GM19043 (cell line): ENCODE results near the gene CYP19A1.

ENCODE experiments used
- ATAC-seq: cut with Tn5 transposase; IDR thresholded peaks from one replicate; pipeline ENCODE4 v1.9.1; 2021; ENCODE audit warnings: low read depth; ENCODE audit not compliant: unreplicated experiment

The CYP19A1 gene

DNA sequence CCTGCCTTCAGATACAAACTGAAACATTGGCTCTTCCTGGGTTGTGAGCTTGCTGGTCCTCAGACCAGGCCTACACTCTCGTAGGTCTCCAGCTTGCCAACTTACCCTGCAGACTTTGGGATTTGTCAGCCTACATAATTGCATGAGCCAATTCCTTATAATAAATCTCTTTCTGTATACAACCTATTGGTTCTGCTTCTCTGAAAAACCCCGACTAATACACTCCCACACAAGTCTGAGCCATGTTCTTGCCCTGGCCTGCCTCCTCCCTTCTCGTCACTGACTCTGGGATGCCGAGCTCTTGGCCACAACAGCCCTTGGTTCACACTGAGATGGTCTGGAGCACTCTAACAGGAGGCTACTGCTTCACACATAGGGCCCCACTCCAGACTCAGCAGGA, 9.5 kb downstream of the CYP19A1 start:
- no peak for ATAC-seq

DNA sequence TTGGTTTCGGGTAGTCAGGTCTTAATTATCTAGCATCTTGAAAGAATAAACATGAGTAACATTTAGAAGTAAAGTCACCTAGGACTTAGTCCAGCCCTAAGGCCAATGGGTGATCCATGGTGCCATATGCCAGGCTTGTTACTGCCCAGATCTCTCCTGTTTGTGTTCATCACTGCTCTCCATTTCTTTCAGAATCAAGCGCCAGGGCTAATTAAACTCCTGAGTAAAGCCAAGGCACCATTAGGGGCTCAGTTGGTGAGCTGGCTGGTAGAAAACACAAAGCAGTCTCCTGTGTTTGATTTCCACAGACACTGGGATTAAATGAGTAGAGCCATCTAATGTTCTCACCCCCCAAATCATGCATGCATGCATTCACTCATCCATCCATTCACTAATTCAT, 11.3 kb downstream of the CYP19A1 start:
- ATAC-seq: no peak

DNA sequence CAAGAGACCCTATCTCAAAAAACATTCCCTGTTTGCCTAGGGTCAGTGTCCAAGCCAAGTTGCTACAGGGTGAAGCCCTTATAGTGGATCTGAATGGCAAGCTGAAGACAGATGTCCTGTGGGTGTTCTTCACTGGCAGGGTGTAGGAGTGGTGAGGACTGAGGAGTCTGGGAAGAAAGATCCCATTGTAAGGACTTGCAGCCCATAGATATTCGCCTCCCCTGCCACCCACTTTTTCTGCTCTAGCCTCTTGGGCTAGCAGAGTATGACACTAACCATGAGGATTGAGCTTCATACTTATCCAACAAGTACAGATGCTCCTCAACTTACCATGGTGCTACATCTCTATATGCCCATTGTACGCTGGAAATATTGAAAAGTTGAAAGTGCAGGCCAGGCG, 13.2 kb downstream of the CYP19A1 start:
- ATAC-seq: no peak

DNA sequence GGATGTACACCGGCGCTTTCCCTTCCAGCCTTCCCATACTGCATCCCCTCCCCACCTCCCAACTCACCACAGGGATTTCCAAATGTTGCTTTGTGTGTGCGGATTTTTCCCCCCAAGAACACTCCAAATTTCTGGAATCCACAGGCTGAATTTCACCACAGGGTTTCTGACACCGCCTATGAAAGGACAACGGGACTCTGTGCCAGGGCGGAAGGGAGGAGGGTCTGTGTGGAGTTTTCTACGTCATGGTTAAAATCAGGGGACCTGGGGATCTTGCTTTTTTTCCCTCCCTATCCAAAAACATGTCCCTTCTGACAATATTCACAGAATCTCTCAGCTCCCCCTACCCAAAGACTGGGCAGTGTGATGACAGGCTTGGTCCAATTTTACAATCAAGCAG, 14.6 kb downstream of the CYP19A1 start:
- ATAC-seq: no peak

DNA sequence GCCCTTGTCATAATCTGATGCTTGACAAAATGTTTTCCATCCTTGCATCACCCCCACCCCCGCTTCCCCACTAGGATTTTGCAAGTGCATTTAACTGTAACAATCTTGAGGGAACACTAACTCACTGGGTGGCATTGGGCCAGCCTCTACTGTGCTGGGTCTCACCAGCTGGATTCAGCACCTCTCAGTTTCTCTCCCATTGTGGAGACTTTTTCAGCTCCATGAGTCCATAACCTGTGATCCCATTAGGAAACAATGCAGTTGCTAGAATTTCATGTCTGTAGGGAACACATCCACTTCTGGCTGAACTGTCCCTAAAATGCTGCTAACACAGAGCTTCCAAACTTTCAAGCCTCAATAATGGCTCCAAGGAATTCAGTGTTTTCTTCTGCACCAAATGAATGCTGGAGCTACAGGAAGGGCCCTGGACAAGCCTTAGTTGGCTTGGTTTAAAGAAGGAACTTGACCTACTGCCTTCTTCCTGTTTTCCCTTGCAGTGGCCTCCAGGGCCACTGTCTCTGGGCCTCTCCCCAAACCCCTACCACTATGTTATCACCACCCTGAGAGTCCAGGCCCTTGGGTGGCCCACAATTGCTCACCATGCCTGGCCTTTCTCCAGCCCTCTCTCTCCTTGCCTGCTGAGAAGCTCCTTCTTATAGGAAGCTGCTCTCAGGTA, 15.6 kb downstream of the CYP19A1 start:
- ATAC-seq: no peak

DNA sequence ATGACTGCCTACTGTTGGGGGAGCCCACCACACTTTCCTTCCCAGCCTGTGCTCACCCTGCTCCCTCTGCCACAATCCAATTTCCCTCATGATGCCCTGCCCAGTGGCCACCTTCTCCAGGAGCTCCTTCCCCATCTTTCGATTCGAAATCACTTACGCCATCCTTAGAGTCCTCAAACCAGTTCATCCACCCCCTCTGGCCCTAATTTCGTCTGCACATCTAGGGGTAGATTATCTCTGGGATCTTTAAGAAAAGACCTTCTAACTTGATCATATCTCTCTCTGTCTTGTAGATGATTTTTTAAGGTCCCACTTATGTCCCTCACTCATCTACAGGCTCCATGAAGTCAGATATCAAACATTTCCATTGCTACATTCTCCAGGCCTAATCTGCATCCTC, 17.1 kb downstream of the CYP19A1 start:
- ATAC-seq: no peak

DNA sequence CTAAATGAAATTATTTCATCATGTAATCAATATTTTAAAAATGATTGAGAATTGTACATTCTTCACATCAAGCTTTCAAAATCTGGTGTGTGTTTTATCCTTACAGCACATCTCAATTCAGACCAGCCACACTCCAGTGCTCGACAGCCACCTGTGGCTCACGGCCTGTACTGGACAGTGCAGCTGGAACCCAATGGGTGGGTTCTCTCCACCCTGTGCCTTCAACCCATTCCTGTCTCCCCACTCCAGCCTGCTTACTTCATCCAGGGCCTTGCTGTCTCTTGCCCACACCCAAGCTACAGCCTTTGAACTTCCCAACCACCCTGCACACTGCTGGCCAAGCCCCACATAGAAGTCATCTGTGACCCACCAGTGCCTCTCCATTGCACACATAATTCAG, 17.6 kb downstream of the CYP19A1 start:
- ATAC-seq: no peak

DNA sequence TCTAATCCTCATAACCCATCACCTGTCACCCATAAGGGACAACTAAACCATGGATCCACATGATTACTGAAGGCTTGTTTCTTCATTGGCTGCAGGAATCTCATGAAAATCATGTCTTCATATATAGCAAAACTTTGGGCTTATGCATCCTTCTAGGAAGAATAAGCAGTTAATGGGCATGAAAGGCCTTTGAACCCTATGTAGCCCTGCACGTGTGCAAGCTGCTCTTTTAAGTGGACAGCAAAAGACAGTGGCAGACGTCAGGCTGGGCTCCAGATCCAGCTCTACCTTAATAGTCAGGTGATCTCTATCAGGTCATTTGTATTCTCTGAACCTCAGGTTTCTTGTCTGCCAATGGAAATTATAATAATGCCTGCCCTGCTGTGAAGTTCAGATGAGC, 18.9 kb downstream of the CYP19A1 start:
- no peak for ATAC-seq

DNA sequence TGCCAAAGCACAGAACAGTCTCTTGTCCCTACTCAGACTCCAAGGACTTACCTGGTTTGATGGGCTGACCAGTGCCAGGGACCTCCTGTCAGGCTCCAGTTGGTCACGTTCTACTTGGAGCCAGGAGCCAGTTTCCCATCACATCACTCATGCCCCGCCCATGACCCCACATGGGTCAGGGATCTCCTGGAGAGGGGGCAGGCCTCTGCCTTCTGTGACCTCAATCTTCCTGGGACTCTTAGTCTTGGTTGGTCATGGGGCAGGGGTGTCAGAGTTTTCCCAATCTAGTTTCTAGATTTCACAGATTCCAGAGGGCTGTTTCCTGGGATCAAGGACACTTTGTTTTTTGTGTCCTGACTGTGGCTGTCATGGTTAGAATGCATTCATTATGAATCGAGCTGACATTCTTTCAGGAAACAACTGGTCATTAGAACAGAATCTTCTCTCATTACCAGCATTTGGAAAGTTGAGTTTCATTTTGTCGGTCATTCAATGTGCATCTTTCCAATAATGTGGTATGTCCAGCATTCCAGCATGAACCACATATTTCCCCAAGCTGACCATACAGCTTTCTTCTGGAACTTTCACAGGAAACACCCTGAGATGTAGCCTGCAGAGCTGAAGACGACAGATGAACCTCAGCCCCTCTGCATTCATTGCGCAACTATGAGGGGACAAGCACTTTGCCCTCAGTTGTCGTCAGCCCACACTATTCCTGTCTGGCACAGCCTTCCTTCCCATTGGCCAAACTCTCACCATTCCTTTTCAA, 19.8 kb downstream of the CYP19A1 start:
- no peak for ATAC-seq

DNA sequence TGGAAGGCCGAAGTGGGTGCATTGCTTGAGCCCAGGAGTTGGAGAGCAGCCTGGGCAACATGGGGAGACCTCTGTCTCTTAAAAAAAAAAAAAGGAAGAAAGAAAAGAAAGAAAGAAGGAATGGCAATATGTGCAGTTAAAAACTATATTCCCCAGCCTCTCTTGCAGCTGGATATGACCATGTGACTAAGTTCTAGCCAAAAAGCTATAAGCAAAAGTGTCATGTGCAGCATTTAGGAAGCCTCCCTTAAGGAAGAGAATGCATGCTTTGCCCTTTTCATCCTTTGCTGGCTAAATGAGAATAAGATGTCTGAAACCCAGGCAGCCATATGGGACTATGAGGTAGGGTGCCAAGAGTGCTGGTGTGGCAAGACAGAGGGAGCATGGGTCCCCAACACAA, 21.8 kb downstream of the CYP19A1 start:
- no peak for ATAC-seq

DNA sequence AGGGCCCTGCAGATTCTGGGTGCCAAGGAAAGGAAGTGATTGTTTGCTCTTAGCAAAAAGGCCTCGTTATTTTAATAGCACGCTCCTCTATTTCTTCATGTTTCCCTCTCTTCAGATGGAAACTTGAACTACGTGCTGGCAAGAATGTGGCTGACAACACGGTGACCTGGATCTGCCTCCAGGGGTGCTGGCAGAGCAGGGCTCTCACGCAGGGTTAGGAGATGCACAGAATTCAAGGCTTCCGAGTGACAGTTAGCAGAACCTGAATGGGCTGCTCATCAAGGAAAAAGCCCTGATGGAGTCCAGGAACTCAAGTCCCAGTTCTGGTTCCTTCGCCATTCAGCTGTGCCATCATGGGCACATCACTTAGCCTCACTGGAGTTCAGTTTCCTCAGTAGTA, 22.7 kb downstream of the CYP19A1 start:
- no peak for ATAC-seq

DNA sequence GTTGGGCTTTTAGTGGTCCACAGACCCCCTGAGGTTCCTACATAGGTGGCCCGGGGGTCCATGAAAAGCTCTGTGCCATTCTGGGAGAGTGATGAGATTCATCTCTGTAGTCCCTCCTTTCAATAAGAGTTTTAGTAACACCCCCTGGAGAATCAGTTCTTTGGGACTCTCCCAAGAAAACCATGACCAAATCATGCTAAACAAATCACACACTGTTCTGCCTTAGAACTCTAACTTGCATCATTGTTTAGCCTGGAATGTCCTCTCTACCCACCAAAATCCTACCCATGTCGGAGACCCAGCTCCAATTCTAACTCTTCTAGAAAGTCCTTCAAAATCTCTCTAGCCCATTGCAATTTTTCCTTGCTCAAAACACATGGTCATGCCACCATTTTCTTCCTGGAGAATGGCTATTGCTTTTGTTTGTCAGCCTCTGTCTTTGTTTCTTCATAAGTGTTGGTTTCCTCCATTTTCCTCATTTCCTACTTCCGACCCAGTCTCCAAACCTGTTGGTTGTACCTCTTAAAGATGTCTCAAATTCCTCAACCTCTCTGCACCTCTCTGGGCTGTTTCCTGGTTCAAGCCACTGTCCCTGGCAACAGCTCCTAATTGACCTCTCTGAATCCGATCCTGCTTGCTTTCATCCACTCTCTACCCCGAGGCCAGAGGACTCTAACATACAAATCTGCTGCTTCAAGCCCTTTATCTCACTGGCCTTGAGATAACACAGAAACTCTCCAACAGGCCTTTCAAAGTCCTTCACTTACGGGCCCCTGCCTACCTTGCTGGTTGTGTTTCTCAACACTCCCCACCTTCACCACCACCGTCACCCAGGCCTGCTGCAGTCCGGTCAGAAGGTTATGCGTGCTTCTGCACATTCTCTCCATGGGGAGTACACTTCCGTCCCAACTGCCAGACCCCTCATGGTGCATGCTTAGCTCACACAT, 23.7 kb downstream of the CYP19A1 start:
- no peak for ATAC-seq

DNA sequence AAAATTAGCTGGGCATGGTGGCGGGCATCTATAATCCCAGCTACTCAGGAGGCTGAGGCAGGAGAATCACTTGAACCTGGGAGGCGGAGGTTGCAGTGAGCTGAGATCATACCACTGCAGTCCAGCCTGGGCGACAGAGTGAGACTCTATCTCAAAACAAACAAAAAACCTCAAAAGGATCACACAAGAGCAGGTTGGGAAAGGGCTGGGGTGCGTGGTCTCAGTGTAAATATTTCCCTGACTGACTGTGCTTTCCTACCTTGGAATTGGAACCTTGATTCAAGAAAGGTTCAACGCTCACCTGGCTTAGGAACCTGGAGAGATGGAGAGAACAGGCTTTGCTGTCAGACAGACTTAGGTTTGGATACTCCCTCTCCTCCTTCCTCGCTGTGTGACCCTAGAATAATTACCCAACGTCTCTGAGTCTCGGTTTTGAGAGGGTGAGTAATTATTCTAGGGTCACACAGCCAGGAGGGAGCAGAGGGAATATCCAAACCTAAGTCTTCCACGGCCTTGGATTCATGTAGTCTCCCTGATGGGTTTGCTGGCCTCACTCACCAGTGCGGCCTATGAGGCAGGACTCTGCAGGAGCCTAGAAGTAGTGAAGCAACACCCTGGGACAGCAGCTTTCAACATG, 24.6 kb downstream of the CYP19A1 start:
- no peak for ATAC-seq

DNA sequence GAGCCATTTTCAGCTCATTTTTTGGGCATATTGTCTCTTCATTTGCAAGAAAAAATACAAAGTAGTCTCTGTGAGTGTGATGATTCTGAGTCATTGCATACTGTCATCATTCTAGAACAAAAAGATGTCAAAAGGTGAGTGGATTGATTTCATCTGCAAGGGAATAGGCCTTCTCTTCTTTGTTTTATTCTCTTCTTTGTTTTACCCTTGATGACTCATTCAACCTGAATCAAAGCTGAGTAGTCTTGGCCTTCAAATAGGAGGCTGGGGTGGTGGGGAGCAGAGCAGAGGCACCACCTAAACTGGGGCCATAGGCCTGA, 25.4 kb downstream of the CYP19A1 start:
- no peak for ATAC-seq

DNA sequence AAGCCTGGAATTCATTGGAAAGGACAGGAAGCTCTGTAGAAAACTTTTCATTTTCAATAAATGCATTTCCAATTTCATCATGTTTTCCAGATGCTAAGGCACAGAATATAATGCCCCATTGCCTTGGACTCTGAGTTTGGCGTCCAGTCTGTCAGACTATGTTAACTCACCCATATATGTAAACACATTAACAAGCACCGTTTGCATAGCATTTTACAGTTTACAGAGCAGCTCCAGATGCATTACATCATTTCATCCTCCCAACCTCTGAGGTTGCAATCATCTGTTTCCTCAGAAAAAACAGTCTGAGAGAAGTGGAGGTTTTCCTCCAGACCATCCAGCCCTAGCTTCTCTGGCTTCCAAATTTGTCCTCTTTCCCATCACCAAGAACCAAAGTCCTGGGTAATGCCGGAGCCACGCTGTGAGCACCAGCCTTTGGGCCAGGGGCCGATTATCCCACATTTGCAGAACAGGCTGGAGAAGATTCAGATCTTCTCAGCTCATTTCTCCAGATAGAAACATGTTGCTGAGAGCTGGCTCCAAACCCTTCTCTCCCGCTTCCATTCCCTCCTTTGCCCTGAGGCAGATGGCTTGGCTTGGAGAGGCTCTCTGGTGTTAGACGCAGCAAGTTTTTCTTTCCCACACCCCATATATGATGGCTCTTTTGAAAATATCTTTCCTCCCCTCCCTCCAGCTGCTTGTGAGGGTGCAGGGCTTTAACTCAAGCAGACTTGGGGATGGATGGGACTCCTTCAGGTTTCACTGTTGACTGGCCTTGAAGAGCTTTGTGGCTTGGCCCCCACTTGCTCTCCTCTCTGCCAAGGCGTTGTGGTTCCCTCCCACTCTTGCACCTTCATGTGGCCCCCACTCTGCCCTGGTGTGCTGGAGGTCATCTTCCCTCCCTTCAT, 26.0 kb downstream of the CYP19A1 start:
- no peak for ATAC-seq

DNA sequence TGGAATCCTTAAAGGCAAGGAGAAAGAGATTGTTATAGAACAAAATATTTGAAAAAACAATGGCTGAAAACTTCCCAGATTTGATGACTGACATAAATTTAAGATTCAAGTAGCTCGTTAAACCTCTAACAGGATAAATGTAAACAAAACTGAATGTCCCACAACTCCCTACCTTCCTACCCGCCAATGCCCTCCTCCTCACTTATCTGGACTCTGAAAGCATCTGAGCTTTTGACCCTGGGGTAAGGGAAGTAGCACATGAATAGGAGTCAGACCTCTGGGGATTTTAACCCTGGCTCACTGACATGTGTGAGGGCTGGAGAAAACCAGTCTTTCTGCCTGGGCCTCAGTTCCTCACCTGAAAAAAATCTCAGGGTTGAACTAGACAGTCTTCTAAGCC, 26.9 kb downstream of the CYP19A1 start:
- no peak for ATAC-seq

DNA sequence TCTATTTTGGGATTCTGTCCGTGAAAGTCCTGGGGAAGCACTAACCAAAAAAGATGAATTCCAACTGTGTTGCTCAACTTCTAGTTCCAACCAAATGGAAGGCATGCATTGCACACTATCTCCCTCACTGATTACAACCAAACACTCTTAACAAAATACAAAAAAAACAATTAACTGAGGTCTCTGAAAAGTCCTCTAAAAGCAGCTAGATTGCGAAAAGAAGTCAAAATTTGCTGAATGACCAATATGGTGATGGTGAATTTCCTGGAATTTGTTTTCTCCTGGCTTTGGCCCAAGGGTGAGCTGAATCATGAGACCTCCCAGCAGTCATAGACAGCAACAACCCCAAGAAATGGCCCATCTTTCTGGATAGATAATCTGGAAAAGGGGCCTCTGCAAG, 28.3 kb downstream of the CYP19A1 start:
- no peak for ATAC-seq

DNA sequence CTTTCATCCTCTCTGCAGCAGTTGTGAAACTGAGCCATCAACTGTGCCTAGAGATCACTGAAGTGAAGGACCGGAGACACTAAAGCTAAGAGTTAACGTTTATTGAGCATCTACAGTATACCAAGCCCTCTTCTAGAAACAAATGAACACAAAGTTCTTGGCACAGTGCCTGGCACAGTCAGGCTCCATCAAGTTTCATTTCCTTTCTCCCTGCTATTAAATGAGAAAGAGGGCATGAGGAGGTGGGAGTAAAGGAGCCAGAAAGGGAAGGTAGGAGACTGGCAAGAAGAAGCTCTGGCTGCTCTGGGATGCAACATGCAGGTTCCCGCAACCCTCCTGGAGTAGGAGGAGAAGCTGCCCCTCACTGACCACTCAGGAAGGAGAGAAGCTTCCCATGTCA, 30.6 kb downstream of the CYP19A1 start:
- ATAC-seq: no peak

DNA sequence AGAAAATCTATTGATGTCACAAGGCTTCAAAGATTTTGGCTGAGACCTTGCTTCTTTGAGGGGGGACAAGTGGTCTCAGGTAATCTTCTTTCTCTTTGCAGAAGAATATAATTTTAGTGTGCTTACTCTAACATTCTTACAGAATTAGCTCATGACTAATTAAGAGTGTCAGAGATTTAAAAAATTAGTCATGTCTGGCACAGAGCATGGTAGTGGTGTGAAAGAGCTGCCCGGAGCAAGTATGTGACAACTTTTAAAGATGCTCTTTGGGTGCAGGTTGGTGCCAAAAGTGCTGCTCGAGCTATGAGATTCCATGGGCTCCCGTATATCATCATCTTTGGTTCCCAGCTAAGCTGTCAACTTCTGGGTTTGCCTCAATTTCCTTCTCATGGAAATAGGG, 31.1 kb downstream of the CYP19A1 start:
- no peak for ATAC-seq

DNA sequence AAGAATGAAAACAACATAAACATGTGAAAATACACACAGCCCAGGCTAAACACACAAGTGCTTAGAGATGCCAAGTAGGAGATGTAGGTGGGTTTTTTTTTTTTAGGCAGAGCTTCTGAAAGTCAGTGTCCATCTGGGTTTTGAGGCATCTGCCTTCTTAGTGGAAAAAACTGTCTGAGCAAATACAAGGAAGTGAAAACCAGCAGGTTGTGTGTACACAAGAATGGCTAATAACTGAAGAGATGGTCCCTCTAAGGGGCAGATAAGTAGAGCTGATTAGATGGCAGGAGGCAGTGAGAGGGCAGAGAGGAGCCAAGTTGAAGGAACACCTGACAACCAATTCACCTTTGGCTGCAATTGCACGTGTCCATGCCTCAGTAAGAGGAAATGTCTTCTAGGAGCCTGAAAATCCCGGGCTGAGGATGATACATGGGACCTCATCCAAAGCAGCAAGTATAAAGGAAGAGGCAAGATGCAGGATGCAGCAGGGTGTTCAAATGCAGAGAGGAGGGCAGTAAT, 34.9 kb downstream of the CYP19A1 start:
- no peak for ATAC-seq
